Endodermal cell (in vitro differentiated cells): ENCODE data around the gene BAIAP2L2. TPM values are rescaled to one million over a fixed set of nuclear protein-coding genes. Genes with fewer than 3 reads are reported as not detected.

ENCODE experiments used
- DNase-seq: peaks from one replicate; pipeline ENCODE4 v3.0.0-alpha.2; 2017
- H3K27ac ChIP-seq: 2 replicates; pipeline ENCODE4 v1.5.1; 2013; ENCODE audit warnings: mild to moderate bottlenecking, low read depth, low read length, moderate library complexity
- H3K27me3 ChIP-seq: 2 replicates; pipeline ENCODE4 v1.6.1; 2013; ENCODE audit warnings: mild to moderate bottlenecking, low read length, moderate library complexity; ENCODE audit not compliant: insufficient read depth, control insufficient read depth, poor library complexity, severe bottlenecking
- H3K36me3 ChIP-seq: 2 replicates; pipeline ENCODE4 v1.7.0; 2013; ENCODE audit warnings: mild to moderate bottlenecking, low read length, moderate library complexity; ENCODE audit not compliant: control insufficient read depth, insufficient read depth
- H3K4me1 ChIP-seq: one replicate; pipeline ENCODE4 v1.7.0; 2013; ENCODE audit warnings: low read length; ENCODE audit not compliant: control insufficient read depth, insufficient read depth
- H3K4me3 ChIP-seq: 2 replicates; pipeline ENCODE4 v1.5.1; 2013; ENCODE audit warnings: mild to moderate bottlenecking, low read length, moderate library complexity
- H3K9ac ChIP-seq: 2 replicates; pipeline ENCODE4 v1.6.1; 2013; ENCODE audit warnings: mild to moderate bottlenecking, low read length, moderate library complexity; ENCODE audit not compliant: poor library complexity, severe bottlenecking; ENCODE audit errors: extremely low read depth
- H3K9me3 ChIP-seq: 2 replicates; pipeline ENCODE4 v1.6.1; 2013; ENCODE audit warnings: mild to moderate bottlenecking, low read length, moderate library complexity; ENCODE audit not compliant: control insufficient read depth
- H3K27ac Mint-ChIP-seq: 2 replicates; pipeline ENCODE4 v1.8.0; 2020; ENCODE audit warnings: mixed read lengths
- H3K27me3 Mint-ChIP-seq: 2 replicates; pipeline ENCODE4 v1.8.0; 2021; ENCODE audit warnings: mild to moderate bottlenecking, mixed read lengths; ENCODE audit not compliant: insufficient read depth
- H3K36me3 Mint-ChIP-seq: 2 replicates; pipeline ENCODE4 v1.8.0; 2020; ENCODE audit warnings: low read depth, mixed read lengths
- H3K4me1 Mint-ChIP-seq: 2 replicates; pipeline ENCODE4 v1.8.0; 2020; ENCODE audit warnings: mixed read lengths
- H3K4me3 Mint-ChIP-seq: 2 replicates; pipeline ENCODE4 v1.8.0; 2020; ENCODE audit warnings: mild to moderate bottlenecking, moderate library complexity, mixed read lengths
- H3K9me3 Mint-ChIP-seq: 2 replicates; pipeline ENCODE4 v1.8.0; 2020; ENCODE audit warnings: mild to moderate bottlenecking, mixed read lengths
- WGBS, 2 experiments: methylation state at CpG; one replicate each; pipeline versions ENCODE4 v1.1.5 to v1.1.7; 2013; ENCODE audit warnings: missing lambda C conversion rate in 2 of 2, mixed read lengths in 1 of 2; ENCODE audit not compliant: insufficient coverage in 1 of 2, insufficient read length in 1 of 2; 5-methylcytosine and 5-hydroxymethylcytosine counted together
- total RNA-seq, 2 donors: library from RNA; stranded (reverse); fragmentation: NEBNext Ultra II Directional in 1 of 2; extraction: Animal tissue kit (Norgen Biotek cat#: 25700) in 1 of 2; gene quantifications; 2 replicates in 1 of 2; 3 replicates in 1 of 2; pipeline ENCODE4 v1.2.1, GENCODE V29; 2021
- TF ChIP-seq, protein P1 (sequence below): fragments of 200-600 bp; sonication (generic); conservative IDR thresholded peaks from 2 replicates; pipeline ENCODE4 v1.5.0; 2021; ENCODE audit warnings: antibody characterized with exemption, mild to moderate bottlenecking

Gene BAIAP2L2
- total RNA-seq, 2 donors from 2014 or later, result 1.4 to 3.7 TPM

GRCh38 chr22:38085501-38085900 lies 25.0 kb downstream of the BAIAP2L2 start:
- Mint-ChIP-seq H3K4me3 (no peak overlapping the region), H3K36me3 (no peaks in the 10 kb centered on the region), H3K27me3 (peaks cover 39% of the 10 kb centered on the region), H3K9me3 (no peaks in the 10 kb centered on the region), H3K4me1 (peaks cover 4% of the 10 kb centered on the region), H3K27ac (no peak overlapping the region)
- H3K4me1 ChIP-seq, result peaks cover 7% of the 10 kb centered on the region
- no peaks in the 10 kb centered on the region for H3K9me3 ChIP-seq
- WGBS, 2 experiments, result 62% methylated on average over 5 of the region's 5 CpGs; no CpG with 5 or more reads in 1 of the 2 experiments
- no peak for DNase-seq
- H3K27ac ChIP-seq, result no peak overlapping the region
- no peak overlapping the region for H3K4me3 ChIP-seq
- TF ChIP-seq, protein P1, sequence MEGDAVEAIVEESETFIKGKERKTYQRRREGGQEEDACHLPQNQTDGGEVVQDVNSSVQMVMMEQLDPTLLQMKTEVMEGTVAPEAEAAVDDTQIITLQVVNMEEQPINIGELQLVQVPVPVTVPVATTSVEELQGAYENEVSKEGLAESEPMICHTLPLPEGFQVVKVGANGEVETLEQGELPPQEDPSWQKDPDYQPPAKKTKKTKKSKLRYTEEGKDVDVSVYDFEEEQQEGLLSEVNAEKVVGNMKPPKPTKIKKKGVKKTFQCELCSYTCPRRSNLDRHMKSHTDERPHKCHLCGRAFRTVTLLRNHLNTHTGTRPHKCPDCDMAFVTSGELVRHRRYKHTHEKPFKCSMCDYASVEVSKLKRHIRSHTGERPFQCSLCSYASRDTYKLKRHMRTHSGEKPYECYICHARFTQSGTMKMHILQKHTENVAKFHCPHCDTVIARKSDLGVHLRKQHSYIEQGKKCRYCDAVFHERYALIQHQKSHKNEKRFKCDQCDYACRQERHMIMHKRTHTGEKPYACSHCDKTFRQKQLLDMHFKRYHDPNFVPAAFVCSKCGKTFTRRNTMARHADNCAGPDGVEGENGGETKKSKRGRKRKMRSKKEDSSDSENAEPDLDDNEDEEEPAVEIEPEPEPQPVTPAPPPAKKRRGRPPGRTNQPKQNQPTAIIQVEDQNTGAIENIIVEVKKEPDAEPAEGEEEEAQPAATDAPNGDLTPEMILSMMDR, result no peak
- no peaks in the 10 kb centered on the region for H3K36me3 ChIP-seq
- peaks cover 21% of the 10 kb centered on the region for H3K27me3 ChIP-seq
- no peak overlapping the region for H3K9ac ChIP-seq

- no peak for DNase-seq
- Mint-ChIP-seq H3K27ac (no peak overlapping the region), H3K36me3 (no peaks in the 10 kb centered on the region), H3K9me3 (no peaks in the 10 kb centered on the region), H3K4me3 (no peak overlapping the region), H3K4me1 (peaks cover 4% of the 10 kb centered on the region), H3K27me3 (peaks cover 40% of the 10 kb centered on the region)
- no peaks in the 10 kb centered on the region for H3K36me3 ChIP-seq
- TF ChIP-seq, protein P1, result no peak
- H3K9ac ChIP-seq, result no peak overlapping the region
- peaks cover 25% of the 10 kb centered on the region for H3K27me3 ChIP-seq
- no peaks in the 10 kb centered on the region for H3K9me3 ChIP-seq
- 91 to 94% methylated on average over 4 to 12 of the region's 12 CpGs for WGBS, 2 experiments
- peaks cover 7% of the 10 kb centered on the region for H3K4me1 ChIP-seq
- no peak overlapping the region for H3K27ac ChIP-seq
- H3K4me3 ChIP-seq, result no peak overlapping the region
These were observed 25.4 kb downstream of the BAIAP2L2 start for GRCh38 chr22:38085056-38085455.

DNA sequence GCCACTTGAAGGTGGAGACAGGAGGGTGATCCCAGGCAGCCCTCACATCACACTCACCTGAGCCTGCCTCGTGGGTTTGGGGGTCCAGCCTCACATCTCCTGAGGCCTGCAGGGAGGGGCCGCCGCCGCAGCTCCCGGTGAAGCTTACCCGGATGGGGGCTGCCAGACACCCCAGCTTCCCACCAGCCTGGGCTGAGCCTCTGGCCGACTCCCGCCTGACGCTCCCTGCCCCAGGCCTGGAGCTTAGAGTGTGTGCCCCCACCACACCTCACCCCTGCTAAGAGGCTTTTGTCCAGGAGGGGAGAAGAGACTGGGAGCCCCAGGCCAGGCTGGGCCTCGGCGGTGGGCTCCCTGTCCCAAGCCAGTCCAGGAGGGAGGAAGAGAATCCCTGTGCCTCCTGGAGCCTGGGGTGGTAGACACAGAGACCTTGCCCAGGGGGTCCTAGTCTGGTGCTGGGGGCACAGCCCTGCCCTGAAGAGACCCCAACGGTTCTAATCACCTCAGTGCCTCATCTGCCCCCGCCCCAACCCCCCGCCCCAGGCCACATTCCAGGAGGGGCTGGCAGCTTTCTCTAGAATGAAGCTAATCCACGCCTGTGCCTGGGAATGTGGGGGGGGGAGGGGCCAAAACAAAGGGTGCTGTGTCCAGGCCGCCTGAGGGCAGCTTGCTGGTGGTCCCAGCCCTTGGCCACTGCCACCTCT lies 26.4 kb downstream of the BAIAP2L2 start, which contains the start of gene SLC16A8:
Gene SLC16A8, minus strand, starts transcription at position 254 of the 701 bp plus-strand sequence. CDS start 1,311 bp downstream, outside the sequence.
- H3K9ac ChIP-seq, result no peak within 1 kb of the TSS
- 51 to 71% methylated on average over 2 to 16 of the region's 16 CpGs for WGBS, 2 experiments
- H3K4me1 ChIP-seq, result peaks cover 7% of the 10 kb centered on the region
- no peak within 1 kb of the TSS for H3K4me3 Mint-ChIP-seq
- no peak within 1 kb of the TSS for H3K27ac ChIP-seq
- peaks cover 4% of the 10 kb centered on the region for H3K4me1 Mint-ChIP-seq
- H3K4me3 ChIP-seq, result no peak within 1 kb of the TSS
- peak; percentile 75 for DNase-seq
- H3K27me3 Mint-ChIP-seq, result peaks cover 46% of the 10 kb centered on the region
- H3K36me3 Mint-ChIP-seq, result no peaks in the 10 kb centered on the region
- H3K9me3 ChIP-seq, result no peaks in the 10 kb centered on the region
- TF ChIP-seq, protein P1, result no peak
- no peaks in the 10 kb centered on the region for H3K9me3 Mint-ChIP-seq
- peaks cover 27% of the 10 kb centered on the region for H3K27me3 ChIP-seq
- H3K36me3 ChIP-seq, result no peaks in the 10 kb centered on the region
- H3K27ac Mint-ChIP-seq, result no peak within 1 kb of the TSS
